ENCODE data around the gene GNB1. TPM values are rescaled to one million over a fixed set of nuclear protein-coding genes. Genes with fewer than 3 reads are reported as not detected.
A peak's percentile ranks its signal among the peaks of the same experiment; 100 is the strongest.

The GNB1 gene
- total and polyA plus RNA-seq, 3 donors from 2014 or later, result 223 to 256 (median 240) TPM

- TF ChIP-seq POLR2A (IDR thresholded peaks at IDR 0.05) (no peak), CTCF (IDR thresholded peaks at IDR 0.05) (no peak)
- peaks cover 13% of the 10 kb centered on the region for H3K4me1 ChIP-seq
- intact Hi-C loops (cut with DNase I; ENCODE audit: low total_unique reads), result no loop called here
- no peaks in the 10 kb centered on the region for H3K36me3 ChIP-seq (ENCODE audit: low read depth, missing control alignments)
- no peak overlapping the region for H3K27ac ChIP-seq
- H3K27me3 ChIP-seq, result no peaks in the 10 kb centered on the region
- DNase-seq, result no peak
- WGBS, 2 donors, result 79 to 82% methylated on average over 15 to 27 of the region's 27 CpGs
- H3K9me3 ChIP-seq, result no peaks in the 10 kb centered on the region
- no peak overlapping the region for H3K4me3 ChIP-seq
These were observed 29.9 kb upstream of the GNB1 start for GRCh38 chr1:1920608-1921458.

- no peaks in the 10 kb centered on the region for H3K9me3 ChIP-seq
- H3K4me3 ChIP-seq, result peak overlapping the region; percentile 37 to 72
- H3K4me1 ChIP-seq, result peaks cover 13% of the 10 kb centered on the region
- DNase-seq, result no peak
- no peak for TF ChIP-seq CTCF (IDR thresholded peaks at IDR 0.05)
- TF ChIP-seq POLR2A (IDR thresholded peaks at IDR 0.05), result no peak
- intact Hi-C loops (cut with DNase I; ENCODE audit: low total_unique reads), result no loop called here
- peak overlapping the region in 1 of 2 donors; percentile 64 for H3K27ac ChIP-seq
- no peaks in the 10 kb centered on the region for H3K36me3 ChIP-seq (ENCODE audit: low read depth, missing control alignments)
- no peaks in the 10 kb centered on the region for H3K27me3 ChIP-seq
- 73 to 85% methylated on average over 5 to 6 of the region's 6 CpGs for WGBS, 2 donors
These were observed 29.2 kb upstream of the GNB1 start for GRCh38 chr1:1920057-1920607.

- no peaks in the 10 kb centered on the region for H3K36me3 ChIP-seq (ENCODE audit: low read depth, missing control alignments)
- intact Hi-C loops (cut with DNase I; ENCODE audit: low total_unique reads), result no loop called here
- peak overlapping the region; percentile 64 for H3K27ac ChIP-seq
- H3K4me3 ChIP-seq, result peak overlapping the region; percentile 64 to 72
- no peaks in the 10 kb centered on the region for H3K27me3 ChIP-seq
- peaks cover 13% of the 10 kb centered on the region for H3K4me1 ChIP-seq
- no peak for TF ChIP-seq CTCF (IDR thresholded peaks at IDR 0.05)
- TF ChIP-seq POLR2A (IDR thresholded peaks at IDR 0.05), result no peak
- WGBS, 2 donors, result 4 to 13% methylated on average over 16 to 56 of the region's 62 CpGs
- H3K9me3 ChIP-seq, result no peaks in the 10 kb centered on the region
- DNase-seq, result peak; percentile 99
These were observed 28.6 kb upstream of the GNB1 start for GRCh38 chr1:1919304-1920056.

- Histone ChIP-seq H3K27me3 (no peaks in the 10 kb centered on the region), H3K9me3 (no peaks in the 10 kb centered on the region), H3K27ac (peak within 1 kb of the TSS; percentile 64), H3K4me3 (peak within 1 kb of the TSS; percentile 64 to 72), H3K36me3 (ENCODE audit: low read depth, missing control alignments) (no peaks in the 10 kb centered on the region), H3K4me1 (peaks cover 13% of the 10 kb centered on the region)
- DNase-seq, result no peak
- intact Hi-C loops (cut with DNase I; ENCODE audit: low total_unique reads), result no loop called here
- WGBS, 2 donors, result 2% methylated on average over 17 of the region's 44 CpGs; no CpG with 5 or more reads in 1 of the 2 donors
- TF ChIP-seq POLR2A (IDR thresholded peaks at IDR 0.05) (peak; percentile 55), CTCF (IDR thresholded peaks at IDR 0.05) (peak in 1 of 3 experiments; percentile 2)
These were observed 28.0 kb upstream of the GNB1 start, which contains the start of gene TMEM52 for GRCh38 chr1:1918901-1919303. Gene TMEM52 (minus strand): TSS chr1:1919279. CDS start chr1:1919265, 14 bp downstream.

Data from testis (tissue), 3 donors.